Stomach (tissue), 4 donors: Measurements from ENCODE around the gene TMEM176A.

ENCODE experiments used
- CTCF ChIP-seq, 7 experiments: fragments of 450-650 bp in 4 of 7; fragments of 200-600 bp in 3 of 7; sonication (generic) in 3 of 7; IDR thresholded peaks; one replicate each; pipeline ENCODE4 v1.5.1; 2016 to 2019; ENCODE audit warnings: antibody characterized with exemption in 7 of 7, control low read depth in 2 of 7, mild to moderate bottlenecking in 1 of 7
- EP300 ChIP-seq: sonication (generic); formaldehyde crosslinking; IDR thresholded peaks from one replicate; pipeline ENCODE4 v1.6.1; 2017; ENCODE audit warnings: antibody characterized with exemption
- POLR2A ChIP-seq, 4 donors: fragments of 450-650 bp; IDR thresholded peaks; one replicate each; pipeline ENCODE4 v1.6.1; 2016; ENCODE audit warnings: antibody characterized with exemption in 4 of 4, control low read depth in 2 of 4, mild to moderate bottlenecking in 1 of 4, moderate library complexity in 1 of 4
- POLR2AphosphoS5 ChIP-seq, 3 donors: sonication (generic); formaldehyde crosslinking; IDR thresholded peaks; one replicate each; pipeline ENCODE4 v1.6.1; 2016; ENCODE audit warnings: antibody characterized with exemption in 3 of 3

- TF ChIP-seq CTCF (IDR thresholded peaks at IDR 0.05) (no peak), POLR2A (IDR thresholded peaks at IDR 0.05) (no peak), POLR2AphosphoS5 (IDR thresholded peaks at IDR 0.05) (peak in 1 of 3 donors; percentile 24), EP300 (no peak)
Measured at GRCh38 chr7:150788474-150789269, 11.9 kb upstream of the TMEM176A start.
